Gastrocnemius medialis (tissue), 4 donors: Measurements from ENCODE around the gene HSPB6.

Experiments used
- CTCF ChIP-seq, 5 experiments: fragments of 450-650 bp in 3 of 5; fragments of 200-600 bp in 2 of 5; sonication (generic) in 2 of 5; IDR thresholded peaks in 4 of 5; conservative IDR thresholded peaks in 1 of 5; 1 replicate in 4 of 5; 2 replicates in 1 of 5; pipeline ENCODE4 v1.5.1; 2016 to 2019; ENCODE audit warnings: antibody characterized with exemption in 5 of 5, mild to moderate bottlenecking in 3 of 5, moderate library complexity in 3 of 5
- POLR2A ChIP-seq, 2 donors: fragments of 450-650 bp; IDR thresholded peaks; one replicate each; pipeline ENCODE4 v1.6.1; 2017; ENCODE audit warnings: antibody characterized with exemption in 2 of 2, mild to moderate bottlenecking in 2 of 2, moderate library complexity in 2 of 2

- TF ChIP-seq CTCF (IDR thresholded peaks at IDR 0.05 in 4 of 5, conservative IDR thresholded peaks at IDR 0.05 in 1 of 5), result peak; percentile 97 to 99 (median 98)
- peak; percentile 45 to 48 for TF ChIP-seq POLR2A (IDR thresholded peaks at IDR 0.05)
These were observed 39.8 kb downstream of the HSPB6 start for GRCh38 chr19:35716801-35717664.
